Measurements from ENCODE around the gene SH3TC1.

Gene SH3TC1

DNA sequence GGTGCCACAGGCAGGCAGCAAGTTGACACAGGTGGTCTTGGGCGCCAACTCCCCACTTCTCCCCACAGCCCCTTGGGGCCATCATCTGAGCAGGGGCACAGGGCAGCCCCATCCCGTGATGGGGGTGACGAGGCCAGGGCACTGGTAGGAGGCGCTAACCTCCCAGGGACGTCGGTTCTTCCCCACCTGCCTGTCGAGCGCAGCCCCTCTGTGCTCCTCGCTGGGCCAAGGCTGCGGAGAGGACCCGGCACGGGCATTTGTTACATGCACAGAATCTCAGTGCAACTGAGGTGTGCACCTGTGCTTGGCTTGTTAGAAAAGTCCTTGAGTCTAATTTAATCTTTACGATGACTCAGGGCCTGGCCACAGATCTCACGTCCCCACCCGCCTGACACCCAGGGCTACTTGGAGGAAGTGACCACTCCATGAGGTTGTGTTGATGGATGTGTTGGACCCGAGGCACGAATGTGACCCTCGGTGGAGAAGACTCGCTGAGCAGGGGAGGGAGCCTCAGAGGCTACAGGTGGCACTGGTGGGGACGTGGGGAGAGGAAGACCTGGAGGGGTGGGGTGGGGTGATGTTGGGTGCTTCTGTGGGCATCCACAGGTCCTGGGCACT is 3.1 kb upstream of the SH3TC1 start:
- Histone ChIP-seq H3K27me3 (ENCODE audit: insufficient read depth, low read length) (no peaks in the 10 kb centered on the region), H3K27ac (ENCODE audit: low read length) (no peak overlapping the region), H3K4me1 (ENCODE audit: insufficient read depth, low read length) (peaks cover 3% of the 10 kb centered on the region; the same call in 1 of the 2 replicates), H3K36me3 (ENCODE audit: insufficient read depth, low read depth, low read length) (no peaks in the 10 kb centered on the region), H3K9me3 (ENCODE audit: insufficient read depth, low read depth, low read length) (no peaks in the 10 kb centered on the region), H3K9ac (ENCODE audit: low read depth, low read length) (no peak overlapping the region), H3K4me3 (ENCODE audit: low read length) (no peak overlapping the region)

DNA sequence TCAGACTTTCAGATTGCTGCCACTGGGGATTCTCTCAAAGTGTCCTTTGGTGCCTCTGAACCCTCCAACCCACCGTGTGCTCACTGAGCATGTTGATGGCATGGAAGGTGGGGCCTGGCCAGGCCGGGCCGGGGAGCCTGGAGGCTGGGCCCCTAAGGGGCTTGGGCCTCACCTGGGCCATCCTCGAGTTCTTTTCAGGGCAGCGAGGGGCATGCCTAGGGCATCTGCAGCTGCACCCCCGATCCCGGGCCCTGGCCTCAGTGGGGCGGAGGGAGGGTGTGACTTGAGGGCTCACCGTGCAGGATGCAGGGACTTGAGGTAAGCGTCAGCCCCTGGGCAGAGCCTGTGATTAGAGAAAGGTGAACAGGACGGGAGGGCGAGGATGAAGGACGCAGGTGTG is 1.6 kb upstream of the SH3TC1 start:
- no peak overlapping the region for H3K4me3 ChIP-seq (ENCODE audit: low read length)
- no peaks in the 10 kb centered on the region for H3K27me3 ChIP-seq (ENCODE audit: insufficient read depth, low read length)
- H3K27ac ChIP-seq (ENCODE audit: low read length) = no peak overlapping the region
- H3K9ac ChIP-seq (ENCODE audit: low read depth, low read length) = no peak overlapping the region
- no peaks in the 10 kb centered on the region for H3K9me3 ChIP-seq (ENCODE audit: insufficient read depth, low read depth, low read length)
- H3K36me3 ChIP-seq (ENCODE audit: insufficient read depth, low read depth, low read length) = no peaks in the 10 kb centered on the region
- peaks cover 3% of the 10 kb centered on the region; the same call in 1 of the 2 replicates for H3K4me1 ChIP-seq (ENCODE audit: insufficient read depth, low read length)

DNA sequence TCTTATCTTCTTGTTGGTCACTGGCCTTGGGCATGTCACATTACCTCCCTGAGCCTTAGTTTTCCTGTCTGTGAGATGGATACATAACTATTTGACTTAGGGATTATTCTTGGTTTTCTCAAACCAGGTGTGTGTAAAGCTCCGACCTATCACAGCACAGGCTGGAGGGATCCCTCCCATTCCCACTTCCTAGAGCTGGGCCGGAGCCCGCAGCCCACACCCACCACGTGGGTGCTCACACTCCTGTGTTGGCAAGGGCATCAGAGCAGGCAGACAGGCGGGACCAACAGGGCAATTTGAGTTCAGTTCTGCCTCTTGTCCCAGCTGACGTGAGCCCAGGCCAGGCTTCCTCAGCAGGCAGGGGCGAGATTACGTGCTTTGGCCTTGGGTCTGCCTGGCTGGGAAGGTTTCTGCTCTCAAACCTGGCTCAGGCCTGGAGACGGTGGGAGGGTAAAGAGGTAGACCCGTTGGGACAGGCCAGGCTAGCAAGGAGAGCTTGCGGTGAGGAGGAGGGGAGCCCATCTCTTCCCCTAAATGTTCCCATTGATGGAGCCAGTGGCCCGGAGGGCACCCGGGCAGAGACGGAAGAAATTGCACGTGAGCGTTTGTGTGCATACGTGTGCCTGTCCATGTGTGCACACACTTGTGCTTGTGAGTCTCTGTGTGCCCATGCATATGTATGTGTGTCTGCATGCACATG is 734 bp upstream of the SH3TC1 start:
- Histone ChIP-seq H3K9me3 (ENCODE audit: insufficient read depth, low read depth, low read length) (no peaks in the 10 kb centered on the region), H3K9ac (ENCODE audit: low read depth, low read length) (no peak overlapping the region), H3K27ac (ENCODE audit: low read length) (no peak overlapping the region), H3K27me3 (ENCODE audit: insufficient read depth, low read length) (no peaks in the 10 kb centered on the region), H3K4me1 (ENCODE audit: insufficient read depth, low read length) (peaks cover 2% of the 10 kb centered on the region; the same call in 1 of the 2 replicates), H3K36me3 (ENCODE audit: insufficient read depth, low read depth, low read length) (no peaks in the 10 kb centered on the region), H3K4me3 (ENCODE audit: low read length) (no peak overlapping the region)

DNA sequence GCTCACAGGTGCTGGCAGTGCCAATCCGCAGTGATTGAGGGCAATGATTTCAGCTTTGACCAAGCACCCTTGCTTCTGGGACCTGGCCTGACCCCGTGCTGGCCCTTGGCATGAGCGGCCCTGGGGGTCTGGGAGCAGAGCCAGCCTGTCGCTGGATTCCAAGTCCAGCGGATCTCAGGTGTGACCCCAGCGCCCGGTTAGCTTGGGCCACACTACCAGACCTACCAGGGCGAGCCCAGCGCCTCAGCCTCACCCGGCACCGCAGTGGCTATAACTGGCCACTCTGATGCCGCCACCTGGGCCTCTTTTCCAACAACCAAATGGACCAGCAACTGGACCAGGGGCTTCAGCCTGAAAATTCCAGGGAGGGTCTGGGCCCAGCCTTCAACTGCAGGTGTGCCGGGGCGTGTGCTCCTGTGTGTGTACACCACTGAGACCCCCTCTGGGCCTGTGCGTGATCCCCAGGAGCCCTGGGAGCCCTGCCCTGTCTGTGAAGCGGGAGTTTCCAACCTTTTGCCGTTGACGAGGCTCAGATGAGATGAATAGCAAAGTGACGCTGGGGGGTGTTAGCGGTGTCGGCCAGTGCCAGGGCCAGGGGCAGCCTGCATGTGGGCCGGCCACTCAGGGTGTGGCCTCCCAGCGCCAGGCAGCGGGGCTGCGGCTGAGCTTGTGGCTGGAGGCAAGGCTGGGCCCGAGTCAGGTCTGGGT is 658 bp downstream of the SH3TC1 start:
- H3K9me3 ChIP-seq (ENCODE audit: insufficient read depth, low read depth, low read length) = no peaks in the 10 kb centered on the region
- no peak overlapping the region for H3K27ac ChIP-seq (ENCODE audit: low read length)
- no peaks in the 10 kb centered on the region for H3K4me1 ChIP-seq (ENCODE audit: insufficient read depth, low read length)
- no peak overlapping the region for H3K4me3 ChIP-seq (ENCODE audit: low read length)
- H3K27me3 ChIP-seq (ENCODE audit: insufficient read depth, low read length) = no peaks in the 10 kb centered on the region
- no peak overlapping the region for H3K9ac ChIP-seq (ENCODE audit: low read depth, low read length)
- H3K36me3 ChIP-seq (ENCODE audit: insufficient read depth, low read depth, low read length) = no peaks in the 10 kb centered on the region

DNA sequence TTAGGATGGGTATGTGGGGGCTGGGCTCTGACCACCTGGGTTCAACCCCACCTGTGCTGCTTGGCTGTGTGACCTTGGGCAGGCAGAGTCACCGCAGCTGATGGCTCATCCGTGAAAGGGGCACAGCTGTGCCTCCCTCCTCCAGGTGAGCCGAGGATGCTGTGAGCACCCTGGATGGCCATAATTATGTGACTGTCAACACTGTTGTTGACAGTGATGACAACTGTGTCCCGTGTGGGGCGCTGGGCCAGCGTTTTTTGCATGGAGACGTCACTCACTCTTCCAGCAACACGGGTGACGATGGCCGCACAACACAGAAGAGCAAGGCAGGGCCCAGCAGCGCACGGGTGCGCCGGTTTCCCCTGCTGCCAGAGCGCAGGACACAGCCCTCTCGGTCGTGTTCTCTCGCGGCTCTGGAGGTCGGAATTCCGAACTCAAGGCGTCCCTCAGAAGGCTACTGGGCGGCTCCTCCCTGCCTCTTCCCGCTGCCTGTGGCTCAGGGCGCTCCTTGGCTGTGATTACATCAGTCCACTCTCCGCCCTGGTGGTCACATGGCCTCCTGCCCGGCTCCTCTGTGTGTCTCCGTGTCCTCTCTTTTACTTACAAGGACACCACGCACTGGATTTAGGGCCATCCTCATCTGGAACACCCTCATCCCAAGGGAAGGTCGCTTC is 1.3 kb downstream of the SH3TC1 start:
- H3K9ac ChIP-seq (ENCODE audit: low read depth, low read length) = no peak overlapping the region
- H3K27ac ChIP-seq (ENCODE audit: low read length) = no peak overlapping the region
- H3K27me3 ChIP-seq (ENCODE audit: insufficient read depth, low read length) = no peaks in the 10 kb centered on the region
- no peaks in the 10 kb centered on the region for H3K36me3 ChIP-seq (ENCODE audit: insufficient read depth, low read depth, low read length)
- H3K4me1 ChIP-seq (ENCODE audit: insufficient read depth, low read length) = no peaks in the 10 kb centered on the region
- no peak overlapping the region for H3K4me3 ChIP-seq (ENCODE audit: low read length)
- no peaks in the 10 kb centered on the region for H3K9me3 ChIP-seq (ENCODE audit: insufficient read depth, low read depth, low read length)

DNA sequence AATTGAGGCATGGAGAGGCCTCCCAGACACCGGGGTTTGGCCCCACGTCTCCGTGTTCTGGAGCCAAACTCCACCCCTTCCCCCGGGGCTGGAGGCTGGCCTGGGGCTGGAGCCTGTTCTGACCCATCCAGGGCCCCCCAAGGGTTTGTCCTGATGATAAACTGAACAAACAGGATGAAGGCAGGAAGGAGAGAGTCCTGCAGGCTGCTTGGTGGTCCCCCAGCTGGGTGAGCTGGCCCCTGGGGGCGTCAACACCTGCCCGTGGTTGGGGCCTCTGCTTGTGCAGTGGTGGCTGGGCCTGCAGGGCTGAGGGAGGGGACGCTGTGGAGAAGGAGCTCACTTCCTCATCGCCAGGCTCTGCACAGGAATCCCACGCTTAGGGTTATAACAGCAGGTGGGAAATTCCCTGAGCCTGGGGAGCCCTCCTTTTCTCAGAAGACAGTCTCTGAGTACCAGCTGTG is 2.3 kb downstream of the SH3TC1 start:
- no peaks in the 10 kb centered on the region for H3K4me1 ChIP-seq (ENCODE audit: insufficient read depth, low read length)
- no peak overlapping the region for H3K27ac ChIP-seq (ENCODE audit: low read length)
- H3K36me3 ChIP-seq (ENCODE audit: insufficient read depth, low read depth, low read length) = no peaks in the 10 kb centered on the region
- H3K4me3 ChIP-seq (ENCODE audit: low read length) = no peak overlapping the region
- H3K9ac ChIP-seq (ENCODE audit: low read depth, low read length) = no peak overlapping the region
- H3K27me3 ChIP-seq (ENCODE audit: insufficient read depth, low read length) = no peaks in the 10 kb centered on the region
- no peaks in the 10 kb centered on the region for H3K9me3 ChIP-seq (ENCODE audit: insufficient read depth, low read depth, low read length)

DNA sequence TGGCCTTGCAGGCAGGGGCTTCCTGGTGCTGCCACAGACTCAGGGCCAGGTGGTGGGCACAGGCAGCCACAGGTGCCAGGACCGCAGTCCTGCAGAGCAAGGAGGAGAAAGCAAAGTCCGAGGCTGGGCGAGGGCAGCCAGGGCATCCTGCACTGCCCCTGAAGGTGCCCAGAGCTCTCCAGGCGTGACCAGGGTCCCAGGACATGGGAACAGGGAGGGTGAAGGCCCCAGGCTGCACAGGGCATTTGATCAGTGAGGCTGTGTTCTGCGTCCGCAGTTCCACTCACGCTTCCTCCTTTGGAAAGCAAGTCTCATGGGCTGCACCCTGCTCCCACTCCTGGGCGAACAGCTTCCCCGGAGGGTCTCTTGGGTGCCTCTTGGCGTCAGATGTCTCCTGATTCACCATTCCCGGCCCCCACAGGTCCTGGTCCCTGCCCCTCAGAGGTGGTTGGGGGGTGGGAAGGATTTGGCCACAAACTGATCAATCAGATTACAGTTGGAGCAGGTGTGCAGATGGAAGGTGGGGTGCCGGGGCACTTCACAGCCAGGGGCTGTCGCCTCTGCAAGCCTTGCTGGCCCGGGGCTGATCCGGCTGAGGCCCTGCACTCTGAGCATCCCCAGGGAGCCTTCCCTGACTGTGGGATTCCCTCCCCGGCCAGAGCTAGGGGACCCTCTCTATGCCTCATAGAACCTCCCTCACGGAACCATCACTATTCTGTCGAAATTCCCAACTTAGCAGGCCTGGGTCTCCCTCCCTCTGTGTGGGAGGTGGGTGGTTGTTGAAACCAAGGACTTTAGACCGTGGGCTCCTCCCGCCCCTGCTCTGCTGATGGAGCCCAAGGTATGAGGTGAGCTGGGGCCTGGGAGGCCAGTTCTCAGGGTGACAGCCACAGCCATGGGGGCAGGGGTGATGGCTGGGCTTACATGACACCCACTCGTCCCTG is 3.3 kb downstream of the SH3TC1 start:
- H3K27me3 ChIP-seq (ENCODE audit: insufficient read depth, low read length) = no peaks in the 10 kb centered on the region
- H3K4me1 ChIP-seq (ENCODE audit: insufficient read depth, low read length) = no peaks in the 10 kb centered on the region
- no peaks in the 10 kb centered on the region for H3K36me3 ChIP-seq (ENCODE audit: insufficient read depth, low read depth, low read length)
- H3K9ac ChIP-seq (ENCODE audit: low read depth, low read length) = no peak overlapping the region
- H3K9me3 ChIP-seq (ENCODE audit: insufficient read depth, low read depth, low read length) = no peaks in the 10 kb centered on the region
- H3K27ac ChIP-seq (ENCODE audit: low read length) = no peak overlapping the region
- no peak overlapping the region for H3K4me3 ChIP-seq (ENCODE audit: low read length)

DNA sequence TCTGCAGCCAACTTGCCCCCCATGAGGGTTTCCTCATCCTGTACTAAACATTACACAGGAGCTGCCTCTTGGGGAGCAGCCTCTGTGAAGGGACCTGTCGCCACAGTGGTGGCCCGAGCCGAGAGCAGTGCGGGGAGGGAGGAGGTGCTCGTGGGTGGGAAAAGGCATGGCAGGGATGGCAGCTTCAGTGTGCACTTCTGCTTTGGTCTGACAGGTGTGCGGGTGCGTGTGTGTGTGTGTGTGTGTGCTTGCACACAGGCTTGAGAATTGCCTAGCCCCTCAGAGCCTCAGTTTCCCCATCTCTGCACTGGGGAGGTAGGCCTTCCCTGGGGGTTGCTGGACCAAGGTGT is 3.9 kb downstream of the SH3TC1 start:
- no peaks in the 10 kb centered on the region for H3K9me3 ChIP-seq (ENCODE audit: insufficient read depth, low read depth, low read length)
- H3K9ac ChIP-seq (ENCODE audit: low read depth, low read length) = no peak overlapping the region
- H3K36me3 ChIP-seq (ENCODE audit: insufficient read depth, low read depth, low read length) = no peaks in the 10 kb centered on the region
- no peak overlapping the region for H3K27ac ChIP-seq (ENCODE audit: low read length)
- no peaks in the 10 kb centered on the region for H3K4me1 ChIP-seq (ENCODE audit: insufficient read depth, low read length)
- H3K4me3 ChIP-seq (ENCODE audit: low read length) = no peak overlapping the region
- H3K27me3 ChIP-seq (ENCODE audit: insufficient read depth, low read length) = no peaks in the 10 kb centered on the region

DNA sequence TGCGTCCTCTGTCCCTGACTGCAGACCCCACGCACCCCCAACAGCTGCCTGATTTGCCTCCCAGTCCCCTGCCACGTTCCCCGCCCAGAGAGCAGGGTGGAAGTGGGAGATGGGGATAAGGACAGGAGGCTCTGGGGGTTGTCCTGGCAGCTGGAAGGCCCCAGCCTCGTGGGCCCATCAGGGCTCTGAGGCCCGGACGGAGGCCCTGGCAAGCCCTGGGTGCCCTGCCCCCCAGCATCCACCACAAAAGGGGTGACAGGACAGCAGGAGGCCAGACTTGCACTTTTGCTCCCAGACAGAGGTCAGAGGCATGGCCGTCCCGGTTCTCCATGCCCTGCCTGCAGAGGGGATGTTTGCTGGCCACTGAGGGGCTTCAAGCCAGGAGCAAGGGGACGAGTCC is 4.7 kb downstream of the SH3TC1 start:
- no peaks in the 10 kb centered on the region for H3K36me3 ChIP-seq (ENCODE audit: insufficient read depth, low read depth, low read length)
- H3K4me1 ChIP-seq (ENCODE audit: insufficient read depth, low read length) = no peaks in the 10 kb centered on the region
- no peaks in the 10 kb centered on the region for H3K27me3 ChIP-seq (ENCODE audit: insufficient read depth, low read length)
- no peaks in the 10 kb centered on the region for H3K9me3 ChIP-seq (ENCODE audit: insufficient read depth, low read depth, low read length)
- H3K9ac ChIP-seq (ENCODE audit: low read depth, low read length) = no peak overlapping the region
- H3K27ac ChIP-seq (ENCODE audit: low read length) = no peak overlapping the region
- no peak overlapping the region for H3K4me3 ChIP-seq (ENCODE audit: low read length)

DNA sequence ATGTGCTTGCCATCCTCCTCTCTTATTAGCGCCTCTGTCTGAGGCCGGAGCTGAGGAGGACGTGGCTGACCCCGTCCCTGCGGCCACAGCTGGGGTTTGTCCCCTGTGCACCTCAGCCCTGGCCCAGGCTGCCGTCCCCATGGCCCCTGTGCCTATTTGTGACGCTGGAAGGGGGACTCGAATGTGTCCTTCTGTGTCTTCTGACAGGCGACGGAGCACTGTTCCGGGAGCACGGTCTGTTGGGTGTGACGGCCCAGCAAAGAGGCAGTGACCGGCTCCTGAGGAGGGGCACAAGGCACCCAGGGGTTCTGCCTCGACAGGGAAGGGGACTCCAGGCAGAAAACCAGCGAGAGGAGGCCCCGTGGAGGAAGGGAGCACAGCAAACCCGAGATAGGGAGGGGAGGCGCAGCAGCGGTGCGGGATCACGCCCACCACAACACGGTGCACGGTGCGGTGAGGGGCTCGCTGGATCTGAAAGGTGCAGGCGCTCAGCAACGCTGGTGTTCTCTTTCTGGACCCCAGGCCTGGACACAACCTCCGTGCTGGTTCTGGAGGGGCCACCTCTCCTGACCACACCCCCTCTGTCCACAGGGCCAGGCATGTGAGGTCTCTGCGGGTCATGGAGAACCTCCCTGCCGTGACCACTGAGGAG is 5.6 kb downstream of the SH3TC1 start:
- Histone ChIP-seq H3K9ac (ENCODE audit: low read depth, low read length) (no peak overlapping the region), H3K4me1 (ENCODE audit: insufficient read depth, low read length) (no peaks in the 10 kb centered on the region), H3K9me3 (ENCODE audit: insufficient read depth, low read depth, low read length) (no peaks in the 10 kb centered on the region), H3K4me3 (ENCODE audit: low read length) (no peak overlapping the region), H3K36me3 (ENCODE audit: insufficient read depth, low read depth, low read length) (no peaks in the 10 kb centered on the region), H3K27me3 (ENCODE audit: insufficient read depth, low read length) (no peaks in the 10 kb centered on the region), H3K27ac (ENCODE audit: low read length) (no peak overlapping the region)

All from iPS-20b (cell line).